RWPE2 (cell line): Measurements from ENCODE around the gene C16orf92.
"Not testable (repeated sequence)": the region's sequence is repeated elsewhere in the genome, so short reads cannot be mapped to it uniquely, and the experiment has no call there.

ENCODE experiments used
- ATAC-seq: fragments of 200-7000 bp; cut with Tn5 transposase; 3 replicates; pipeline ENCODE4 v1.9.1; 2021; ENCODE audit warnings: low read depth
- DNase-seq: peaks from one replicate; pipeline ENCODE4 v3.0.0-alpha.2; 2020; ENCODE audit warnings: low spot score
- H3K27ac ChIP-seq: fragments of 450-650 bp; 2 replicates; pipeline ENCODE4 v1.5.1; 2017; ENCODE audit warnings: mild to moderate bottlenecking; ENCODE audit not compliant: poor library complexity, severe bottlenecking
- H3K27me3 ChIP-seq: fragments of 250-450 bp; sonication (Bioruptor Pico); 2 replicates; pipeline ENCODE4 v1.5.1; 2021; ENCODE audit warnings: mild to moderate bottlenecking, moderate library complexity; ENCODE audit not compliant: insufficient read depth, poor library complexity, severe bottlenecking
- H3K36me3 ChIP-seq: fragments of 250-450 bp; sonication (Bioruptor Pico); 2 replicates; pipeline ENCODE4 v1.5.1; 2020; ENCODE audit warnings: low read depth, mild to moderate bottlenecking, moderate library complexity
- H3K4me1 ChIP-seq: fragments of 250-450 bp; sonication (Bioruptor Pico); 2 replicates; pipeline ENCODE4 v1.5.1; 2021; ENCODE audit warnings: mild to moderate bottlenecking, moderate library complexity; ENCODE audit not compliant: insufficient read depth, poor library complexity, severe bottlenecking
- H3K4me3 ChIP-seq: fragments of 250-450 bp; sonication (Bioruptor Pico); 2 replicates; pipeline ENCODE4 v1.5.1; 2021; ENCODE audit warnings: mild to moderate bottlenecking, moderate library complexity; ENCODE audit not compliant: severe bottlenecking
- H3K9me3 ChIP-seq: fragments of 250-450 bp; sonication (Bioruptor Pico); 2 replicates; pipeline ENCODE4 v1.5.1; 2021; ENCODE audit warnings: mild to moderate bottlenecking, moderate library complexity; ENCODE audit not compliant: severe bottlenecking
- TF ChIP-seq, protein P1 (sequence below): fragments of 450-650 bp; IDR thresholded peaks from one replicate; pipeline ENCODE4 v1.5.1; 2017; ENCODE audit warnings: mild to moderate bottlenecking, moderate library complexity; ENCODE audit not compliant: poor library complexity, severe bottlenecking

The C16orf92 gene

DNA sequence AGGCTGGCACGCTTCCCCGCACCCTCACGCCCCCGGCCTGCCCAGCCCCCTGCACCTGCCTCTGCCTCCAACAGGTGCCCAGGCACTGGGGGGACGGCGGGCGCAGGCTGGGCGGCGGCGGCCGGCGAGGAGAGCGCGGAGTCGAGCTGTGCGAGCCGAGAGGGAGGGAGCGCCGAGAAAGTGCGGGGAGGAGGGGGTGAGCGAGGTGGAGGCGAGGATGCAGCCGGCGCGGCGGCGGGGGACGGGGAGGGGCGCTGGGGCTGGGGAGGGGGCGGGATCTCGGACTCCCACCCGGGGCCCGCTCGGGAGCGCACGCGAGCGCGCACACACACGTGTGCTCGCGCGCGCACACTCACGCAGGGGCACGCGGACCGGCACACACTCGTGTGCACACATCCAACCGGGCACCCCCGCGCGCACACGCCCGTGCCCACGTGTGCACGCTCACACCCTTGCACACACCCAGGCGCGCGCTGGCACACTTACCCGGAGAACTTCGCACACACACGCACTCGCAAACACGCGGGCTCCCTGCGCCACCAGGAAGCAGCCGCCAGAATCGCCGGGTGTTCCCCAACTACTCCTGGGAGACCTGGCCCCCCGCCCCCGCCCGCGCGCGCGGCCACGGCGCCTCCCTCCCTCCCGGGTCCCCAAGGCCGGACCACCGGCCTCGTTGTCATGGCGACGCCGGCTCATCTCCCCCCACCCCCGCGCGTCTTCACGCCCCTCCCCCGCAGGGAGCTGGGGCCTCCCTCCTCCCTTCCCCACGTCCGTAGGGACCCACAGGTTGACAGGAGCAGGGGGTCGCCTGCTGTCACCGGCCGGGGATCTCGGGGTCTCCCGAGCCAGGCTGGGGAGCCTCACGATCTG is 11.9 kb upstream of the C16orf92 start, which contains the start of gene DOC2A:
DOC2A (minus strand) TSS at position 184 of the 870 bp plus-strand sequence. CDS start 805 bp downstream, outside the sequence.
- H3K27ac ChIP-seq, result no peak within 1 kb of the TSS
- no peaks in the 10 kb centered on the region for H3K4me1 ChIP-seq
- no peaks in the 10 kb centered on the region for H3K36me3 ChIP-seq
- DNase-seq, result peak; percentile 56
- TF ChIP-seq, protein P1, sequence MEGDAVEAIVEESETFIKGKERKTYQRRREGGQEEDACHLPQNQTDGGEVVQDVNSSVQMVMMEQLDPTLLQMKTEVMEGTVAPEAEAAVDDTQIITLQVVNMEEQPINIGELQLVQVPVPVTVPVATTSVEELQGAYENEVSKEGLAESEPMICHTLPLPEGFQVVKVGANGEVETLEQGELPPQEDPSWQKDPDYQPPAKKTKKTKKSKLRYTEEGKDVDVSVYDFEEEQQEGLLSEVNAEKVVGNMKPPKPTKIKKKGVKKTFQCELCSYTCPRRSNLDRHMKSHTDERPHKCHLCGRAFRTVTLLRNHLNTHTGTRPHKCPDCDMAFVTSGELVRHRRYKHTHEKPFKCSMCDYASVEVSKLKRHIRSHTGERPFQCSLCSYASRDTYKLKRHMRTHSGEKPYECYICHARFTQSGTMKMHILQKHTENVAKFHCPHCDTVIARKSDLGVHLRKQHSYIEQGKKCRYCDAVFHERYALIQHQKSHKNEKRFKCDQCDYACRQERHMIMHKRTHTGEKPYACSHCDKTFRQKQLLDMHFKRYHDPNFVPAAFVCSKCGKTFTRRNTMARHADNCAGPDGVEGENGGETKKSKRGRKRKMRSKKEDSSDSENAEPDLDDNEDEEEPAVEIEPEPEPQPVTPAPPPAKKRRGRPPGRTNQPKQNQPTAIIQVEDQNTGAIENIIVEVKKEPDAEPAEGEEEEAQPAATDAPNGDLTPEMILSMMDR, result no peak
- H3K4me3 ChIP-seq, result peak within 1 kb of the TSS; percentile 26
- ATAC-seq, result peak; percentile 45
- peaks cover 8% of the 10 kb centered on the region for H3K27me3 ChIP-seq
- no peaks in the 10 kb centered on the region for H3K9me3 ChIP-seq

DNA sequence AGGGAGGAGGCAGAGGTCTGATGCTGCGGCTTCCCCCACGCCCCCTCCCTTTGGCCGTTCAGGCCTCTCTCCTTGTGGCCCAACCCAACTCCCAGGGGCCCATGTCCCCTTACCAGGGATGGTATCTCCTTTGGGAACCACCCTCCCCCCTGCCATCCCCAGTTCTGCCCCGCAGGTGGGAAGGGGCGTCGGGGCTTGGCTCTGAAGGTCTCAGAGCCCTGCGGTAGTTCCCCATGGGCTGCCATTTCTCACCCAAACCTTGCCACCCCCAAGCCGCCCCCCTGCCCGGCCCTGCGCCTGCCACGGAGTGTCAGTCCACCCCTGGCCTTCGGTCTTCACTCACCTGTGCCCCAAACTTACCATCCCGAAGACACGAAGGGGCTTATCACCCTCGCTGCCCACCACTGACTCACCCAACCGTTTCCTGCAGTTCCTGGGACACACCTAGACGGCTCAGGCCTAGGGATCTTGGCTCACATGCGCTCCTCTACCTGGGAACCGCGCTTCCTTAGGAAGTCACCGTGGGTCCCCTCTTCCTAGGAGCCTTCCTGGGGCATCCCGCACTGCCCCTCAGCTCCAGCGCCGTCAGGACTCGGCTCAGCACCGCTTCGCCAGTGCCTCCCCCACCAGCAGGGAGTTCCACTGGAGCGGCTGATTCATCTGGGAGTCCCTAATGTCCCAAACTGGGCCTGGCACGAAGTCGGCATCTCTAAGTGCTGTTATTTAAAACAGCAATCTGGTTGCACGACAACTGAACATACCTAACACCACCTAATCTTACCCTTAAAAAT is 11.1 kb upstream of the C16orf92 start:
- H3K9me3 ChIP-seq, result no peaks in the 10 kb centered on the region
- H3K4me1 ChIP-seq, result no peaks in the 10 kb centered on the region
- TF ChIP-seq, protein P1, result no peak
- no peak for ATAC-seq
- no peak overlapping the region for H3K4me3 ChIP-seq
- DNase-seq, result peak; percentile 59
- no peak overlapping the region for H3K27ac ChIP-seq
- no peaks in the 10 kb centered on the region for H3K36me3 ChIP-seq
- peaks cover 8% of the 10 kb centered on the region for H3K27me3 ChIP-seq

DNA sequence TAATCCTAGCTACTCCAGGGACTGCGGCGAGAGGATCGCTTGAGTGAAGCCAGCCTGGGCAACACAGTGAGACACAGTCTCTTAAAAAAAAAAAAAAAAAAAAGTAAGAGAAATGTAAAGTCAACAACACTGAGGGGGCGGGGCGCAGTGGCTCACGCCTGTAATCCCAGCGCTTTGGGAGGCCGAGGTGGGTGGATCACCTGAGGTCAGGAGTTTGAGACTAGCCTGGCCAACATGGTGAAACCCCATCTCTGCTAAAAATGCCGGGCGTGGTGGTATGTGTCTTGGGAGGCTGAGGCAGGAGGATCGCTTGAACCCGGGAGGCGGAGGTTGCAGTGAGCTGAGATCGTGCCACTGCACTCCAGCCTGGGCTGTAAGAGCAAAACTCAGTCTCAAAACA is 10.4 kb upstream of the C16orf92 start:
- not testable (repeated sequence) for H3K4me1 ChIP-seq, H3K9me3 ChIP-seq, H3K36me3 ChIP-seq, DNase-seq, ATAC-seq, H3K4me3 ChIP-seq, H3K27ac ChIP-seq, H3K27me3 ChIP-seq

DNA sequence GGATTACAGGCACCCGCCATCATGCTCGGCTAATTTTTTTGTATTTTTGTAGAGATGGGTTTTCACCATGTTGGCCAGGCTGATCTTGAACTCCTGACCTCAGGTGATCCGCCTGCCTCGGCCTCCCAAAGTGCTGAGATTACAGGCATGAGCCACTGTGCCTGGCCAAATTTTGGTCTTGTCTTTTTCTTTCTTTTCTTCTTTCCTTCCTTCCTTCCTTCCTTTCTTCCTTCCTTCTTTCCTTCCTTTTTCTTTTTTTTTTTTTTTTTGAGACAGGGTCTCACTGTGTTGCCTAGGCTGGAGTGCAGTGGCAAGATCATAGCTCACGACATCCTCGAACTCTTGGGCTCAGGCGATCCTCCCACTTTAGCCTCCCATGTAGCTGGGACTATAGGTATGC is 7.5 kb upstream of the C16orf92 start:
- not testable (repeated sequence) for DNase-seq, H3K9me3 ChIP-seq, H3K27me3 ChIP-seq, ATAC-seq, H3K27ac ChIP-seq, H3K36me3 ChIP-seq, H3K4me1 ChIP-seq, H3K4me3 ChIP-seq

DNA sequence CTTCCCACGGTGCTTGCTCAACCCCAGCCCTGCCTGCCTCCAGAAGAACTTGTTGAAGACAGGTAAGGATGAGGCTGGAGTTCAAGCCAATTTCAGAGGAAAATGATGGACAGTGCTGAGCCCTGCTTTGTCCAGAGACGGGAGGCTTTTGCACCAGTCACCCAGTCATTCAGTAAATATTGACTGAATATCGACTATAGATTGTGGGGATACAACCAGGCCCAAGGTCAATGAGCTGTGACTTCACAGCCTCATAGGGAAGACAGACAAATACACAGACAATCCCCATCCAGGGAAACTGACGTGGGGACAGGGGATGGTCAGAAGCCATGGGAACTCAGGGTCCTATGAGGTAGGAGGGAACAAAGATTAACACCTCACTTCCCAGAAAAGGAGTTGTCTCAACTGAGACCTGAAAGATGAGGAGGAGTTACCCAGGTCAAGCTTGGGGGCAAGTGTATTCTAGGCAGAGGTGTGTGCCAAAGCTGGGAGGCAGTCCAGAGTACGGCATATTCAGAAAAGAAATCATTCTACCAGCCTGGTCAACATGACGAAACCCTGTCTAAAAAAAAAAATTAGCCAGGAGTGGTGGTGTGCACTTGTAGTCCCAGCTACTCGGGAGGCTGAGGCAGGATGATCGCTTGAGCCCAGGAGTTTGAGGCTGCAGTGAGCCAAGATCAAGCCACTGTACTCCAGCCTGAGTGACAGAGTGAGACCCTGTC is 6.3 kb upstream of the C16orf92 start:
- no peaks in the 10 kb centered on the region for H3K4me1 ChIP-seq
- ATAC-seq (no peak), DNase-seq (no peak)
- H3K27me3 ChIP-seq, result no peaks in the 10 kb centered on the region
- H3K27ac ChIP-seq, result no peak overlapping the region
- no peaks in the 10 kb centered on the region for H3K36me3 ChIP-seq
- TF ChIP-seq, protein P1, result no peak
- H3K9me3 ChIP-seq, result no peaks in the 10 kb centered on the region
- H3K4me3 ChIP-seq, result no peak overlapping the region
